ENCODE results near the gene FLYWCH2. TPM values are rescaled to one million over a fixed set of nuclear protein-coding genes. Genes with fewer than 3 reads are reported as not detected.

Gene FLYWCH2
- total and polyA plus RNA-seq, 2 experiments from 2014 or later = 48.6 to 60.3 TPM

DNA sequence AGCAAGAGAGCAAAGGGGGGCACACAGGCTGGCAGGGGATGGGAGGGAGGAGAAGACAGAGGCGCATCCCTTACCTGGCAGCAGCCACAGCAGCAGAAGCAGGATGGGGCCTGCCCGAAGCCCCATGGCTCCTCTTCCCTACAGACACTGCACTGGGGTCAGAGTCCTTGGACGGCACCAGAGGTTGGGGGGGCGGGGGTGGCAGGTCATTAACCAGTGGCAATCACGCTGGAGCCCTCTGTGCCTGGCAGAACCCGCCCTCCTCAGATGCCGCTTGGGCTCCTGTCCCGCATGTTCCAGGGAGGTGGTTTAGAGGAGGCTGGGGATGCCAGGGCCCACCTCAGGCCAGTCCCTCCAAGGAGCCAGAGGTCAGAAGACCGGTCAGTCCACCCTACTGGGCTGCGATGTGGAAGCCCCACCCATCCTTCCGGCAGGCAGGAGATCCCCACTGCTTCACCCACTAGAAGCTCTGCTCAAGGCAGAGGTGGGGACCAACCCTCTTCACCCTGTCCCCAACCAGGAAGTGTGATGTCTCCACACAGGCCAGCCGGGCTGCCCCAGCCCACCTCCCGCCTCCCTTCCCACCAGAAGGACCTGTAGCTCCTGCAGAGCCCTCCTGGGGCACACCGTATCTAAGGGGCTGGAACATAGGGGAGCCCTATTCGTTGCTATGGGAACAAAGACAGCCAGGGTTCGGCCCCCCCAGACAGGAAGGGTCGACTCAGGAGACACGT lies 41.2 kb upstream of the FLYWCH2 start:
- Histone ChIP-seq H3K27me3 (replicated peaks; ENCODE audit: insufficient read depth) (no peaks in the 10 kb centered on the region), H3F3A (ENCODE audit: insufficient read depth) (peaks cover 24% of the 10 kb centered on the region), H4K20me1 (ENCODE audit: insufficient read depth) (no peaks in the 10 kb centered on the region), H2AFZ (no peak overlapping the region), H3K79me2 (ENCODE audit: insufficient read depth) (no peaks in the 10 kb centered on the region), H3K9me2 (ENCODE audit: insufficient read depth) (no peaks in the 10 kb centered on the region), H3K27ac (no peak overlapping the region), H3K9ac (no peak overlapping the region), H3K4me3 (no peak overlapping the region), H3K36me3 (ENCODE audit: low read depth) (no peaks in the 10 kb centered on the region), H3K4me2 (ENCODE audit: unreplicated experiment) (no peak overlapping the region), H3K4me1 (ENCODE audit: insufficient read depth) (peaks cover 5% of the 10 kb centered on the region; the same call in 1 of the 2 replicates), H3K9me3 (ENCODE audit: low read depth) (no peaks in the 10 kb centered on the region)
- in situ Hi-C loops (cut with MboI) = no loop called here
- no peak for DNase-seq
- TF ChIP-seq EZH2 (IDR thresholded peaks at IDR 0.05; ENCODE audit: insufficient read depth, poor library complexity, severe bottlenecking) (no peak), EZH2phosphoT487 (IDR thresholded peaks at IDR 0.05; ENCODE audit: insufficient read depth, low read depth) (no peak)
- WGBS, 2 experiments (ENCODE audit: low coverage in 1 of 2, low lambda C conversion rate in 2 of 2, missing lambda C conversion rate in 2 of 2) = 88 to 91% methylated on average over 15 to 17 of the region's 18 CpGs

DNA sequence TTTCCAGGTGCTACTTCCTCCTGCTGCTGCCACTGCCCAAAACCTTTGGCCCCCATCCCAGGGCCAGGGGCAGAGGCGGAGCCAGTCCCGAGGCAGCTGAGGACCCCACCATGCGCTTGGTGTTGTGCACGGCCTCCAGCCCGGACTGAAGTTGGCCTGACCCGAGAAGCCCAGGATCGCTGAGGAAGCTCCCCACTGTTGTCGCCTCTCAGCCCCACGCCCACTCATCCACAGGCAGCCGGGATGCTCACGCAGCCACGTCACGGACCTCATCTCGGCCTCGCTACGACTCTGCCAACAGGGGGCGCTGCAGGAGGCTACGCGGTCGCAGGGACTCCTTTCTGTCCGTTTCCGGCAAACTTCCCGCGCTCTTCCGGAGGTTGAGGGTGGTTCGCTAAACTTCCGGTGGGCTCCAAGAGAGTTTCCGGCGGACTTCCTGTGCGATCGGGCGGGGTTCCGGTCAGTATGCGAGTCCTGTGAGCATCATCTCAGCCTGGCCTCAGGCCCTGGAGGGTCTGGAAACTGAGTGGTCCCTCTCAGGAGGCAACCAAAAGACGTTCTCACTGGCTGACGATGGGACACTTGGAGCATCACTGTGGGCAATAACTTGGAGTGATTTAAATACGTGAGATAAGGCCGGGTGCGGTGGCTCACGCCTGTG lies 40.5 kb upstream of the FLYWCH2 start:
- Histone ChIP-seq H2AFZ (no peak overlapping the region; the same call in 1 of the 2 replicates), H3K36me3 (ENCODE audit: low read depth) (no peaks in the 10 kb centered on the region)

DNA sequence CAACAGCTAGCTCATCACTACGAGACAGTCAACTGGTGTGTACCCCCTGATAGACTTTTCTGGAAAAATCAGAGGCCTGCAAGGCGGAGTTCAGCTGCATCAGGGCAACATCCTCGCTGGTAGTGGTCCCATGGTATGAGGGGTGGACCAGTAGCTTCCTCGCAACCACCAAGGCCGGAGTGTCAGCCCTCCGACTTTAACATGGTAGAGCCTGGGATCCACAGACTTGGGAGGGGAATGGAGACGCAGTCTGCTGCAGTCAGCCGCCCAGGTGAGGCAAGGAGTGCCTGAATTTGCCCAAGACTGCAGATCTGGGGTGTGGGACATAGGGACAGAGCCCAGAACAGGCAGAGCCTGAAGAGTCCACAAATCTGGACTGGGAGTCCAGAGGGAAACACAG lies 39.5 kb upstream of the FLYWCH2 start:
- H3K9ac ChIP-seq = no peak overlapping the region
- no peaks in the 10 kb centered on the region for H3K9me3 ChIP-seq (ENCODE audit: low read depth)
- H3K4me3 ChIP-seq = no peak overlapping the region
- 83 to 84% methylated on average over 8 of the region's 8 CpGs for WGBS, 2 experiments (ENCODE audit: low coverage in 1 of 2, low lambda C conversion rate in 2 of 2, missing lambda C conversion rate in 2 of 2)
- H3K4me2 ChIP-seq (ENCODE audit: unreplicated experiment) = no peak overlapping the region
- TF ChIP-seq EZH2 (IDR thresholded peaks at IDR 0.05; ENCODE audit: insufficient read depth, poor library complexity, severe bottlenecking) (no peak), EZH2phosphoT487 (IDR thresholded peaks at IDR 0.05; ENCODE audit: insufficient read depth, low read depth) (no peak)
- no peaks in the 10 kb centered on the region for H4K20me1 ChIP-seq (ENCODE audit: insufficient read depth)
- peaks cover 10% of the 10 kb centered on the region; the same call in 1 of the 2 replicates for H3K4me1 ChIP-seq (ENCODE audit: insufficient read depth)
- no peaks in the 10 kb centered on the region for H3K27me3 ChIP-seq (replicated peaks; ENCODE audit: insufficient read depth)
- in situ Hi-C loops (cut with MboI) = no loop called here
- H3K27ac ChIP-seq = no peak overlapping the region
- H3K9me2 ChIP-seq (ENCODE audit: insufficient read depth) = no peaks in the 10 kb centered on the region
- peaks cover 15% of the 10 kb centered on the region for H3F3A ChIP-seq (ENCODE audit: insufficient read depth)
- no peak for DNase-seq
- no peaks in the 10 kb centered on the region for H3K79me2 ChIP-seq (ENCODE audit: insufficient read depth)
- H2AFZ ChIP-seq = no peak overlapping the region
- H3K36me3 ChIP-seq (ENCODE audit: low read depth) = no peaks in the 10 kb centered on the region

More for the DNA sequence above, 40.5 kb upstream of the FLYWCH2 start:
- Histone ChIP-seq H3K9me2 (ENCODE audit: insufficient read depth) (no peaks in the 10 kb centered on the region), H3K9ac (no peak overlapping the region), H3K79me2 (ENCODE audit: insufficient read depth) (no peaks in the 10 kb centered on the region), H3F3A (ENCODE audit: insufficient read depth) (peaks cover 24% of the 10 kb centered on the region), H3K4me1 (ENCODE audit: insufficient read depth) (peaks cover 10% of the 10 kb centered on the region; the same call in 1 of the 2 replicates), H3K27me3 (replicated peaks; ENCODE audit: insufficient read depth) (no peaks in the 10 kb centered on the region), H3K9me3 (ENCODE audit: low read depth) (no peaks in the 10 kb centered on the region), H4K20me1 (ENCODE audit: insufficient read depth) (no peaks in the 10 kb centered on the region), H3K4me3 (no peak overlapping the region), H3K4me2 (ENCODE audit: unreplicated experiment) (no peak overlapping the region), H3K27ac (no peak overlapping the region)
- TF ChIP-seq EZH2phosphoT487 (IDR thresholded peaks at IDR 0.05; ENCODE audit: insufficient read depth, low read depth) (no peak), EZH2 (IDR thresholded peaks at IDR 0.05; ENCODE audit: insufficient read depth, poor library complexity, severe bottlenecking) (no peak)
- peak; percentile 32 for DNase-seq
- in situ Hi-C loops (cut with MboI) = no loop called here
- WGBS, 2 experiments (ENCODE audit: low coverage in 1 of 2, low lambda C conversion rate in 2 of 2, missing lambda C conversion rate in 2 of 2) = 54 to 60% methylated on average over 38 to 39 of the region's 40 CpGs

DNA sequence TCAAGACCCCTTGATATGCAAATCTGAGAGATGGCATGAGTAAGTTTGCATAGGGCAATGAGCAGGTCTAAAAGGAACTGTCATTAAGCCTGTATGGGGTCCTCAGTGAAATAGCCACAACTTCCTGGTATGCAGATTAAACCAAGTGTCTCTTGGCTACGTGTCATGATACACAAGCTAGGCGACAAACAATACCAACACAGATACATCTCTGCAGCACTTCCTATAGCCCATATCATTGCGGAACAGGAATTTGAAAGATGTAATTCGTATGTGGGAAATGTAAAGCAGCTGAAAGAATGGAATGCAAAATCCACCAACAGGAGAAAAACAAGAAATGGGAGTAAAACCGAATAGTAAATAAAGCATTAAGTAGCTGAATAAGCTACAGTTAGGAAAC lies 37.9 kb upstream of the FLYWCH2 start:
- H3K9me2 ChIP-seq (ENCODE audit: insufficient read depth) = no peaks in the 10 kb centered on the region
- no peak overlapping the region for H3K4me3 ChIP-seq
- H3K9me3 ChIP-seq (ENCODE audit: low read depth) = no peaks in the 10 kb centered on the region
- no peaks in the 10 kb centered on the region for H3K27me3 ChIP-seq (replicated peaks; ENCODE audit: insufficient read depth)
- H3K4me2 ChIP-seq (ENCODE audit: unreplicated experiment) = no peak overlapping the region
- in situ Hi-C loops (cut with MboI) = no loop called here
- no peak overlapping the region for H3K9ac ChIP-seq
- no peaks in the 10 kb centered on the region for H3K79me2 ChIP-seq (ENCODE audit: insufficient read depth)
- H3K4me1 ChIP-seq (ENCODE audit: insufficient read depth) = peaks cover 10% of the 10 kb centered on the region; the same call in 1 of the 2 replicates
- H4K20me1 ChIP-seq (ENCODE audit: insufficient read depth) = no peaks in the 10 kb centered on the region
- no peaks in the 10 kb centered on the region for H3K36me3 ChIP-seq (ENCODE audit: low read depth)
- H2AFZ ChIP-seq = no peak overlapping the region
- H3F3A ChIP-seq (ENCODE audit: insufficient read depth) = peaks cover 12% of the 10 kb centered on the region
- TF ChIP-seq EZH2phosphoT487 (IDR thresholded peaks at IDR 0.05; ENCODE audit: insufficient read depth, low read depth) (no peak), EZH2 (IDR thresholded peaks at IDR 0.05; ENCODE audit: insufficient read depth, poor library complexity, severe bottlenecking) (no peak)
- no peak overlapping the region for H3K27ac ChIP-seq
- no peak for DNase-seq
- WGBS, 2 experiments (ENCODE audit: low coverage in 1 of 2, low lambda C conversion rate in 2 of 2, missing lambda C conversion rate in 2 of 2) = 65 to 75% methylated on average over 5 of the region's 5 CpGs

Data from GM23248 (cell line).